NCI-H510A treated with DMSO at 0.1 percent for 48 hours (cell line): ENCODE results near the gene ZNF446.
"Not testable (repeated sequence)": the region's sequence is repeated elsewhere in the genome, so short reads cannot be mapped to it uniquely, and the experiment has no call there.

Experiments
- DNase-seq: peaks from one replicate; lab custom pipeline; 2025; lab: John Stamatoyannopoulos, UW

ZNF446 gene

DNA sequence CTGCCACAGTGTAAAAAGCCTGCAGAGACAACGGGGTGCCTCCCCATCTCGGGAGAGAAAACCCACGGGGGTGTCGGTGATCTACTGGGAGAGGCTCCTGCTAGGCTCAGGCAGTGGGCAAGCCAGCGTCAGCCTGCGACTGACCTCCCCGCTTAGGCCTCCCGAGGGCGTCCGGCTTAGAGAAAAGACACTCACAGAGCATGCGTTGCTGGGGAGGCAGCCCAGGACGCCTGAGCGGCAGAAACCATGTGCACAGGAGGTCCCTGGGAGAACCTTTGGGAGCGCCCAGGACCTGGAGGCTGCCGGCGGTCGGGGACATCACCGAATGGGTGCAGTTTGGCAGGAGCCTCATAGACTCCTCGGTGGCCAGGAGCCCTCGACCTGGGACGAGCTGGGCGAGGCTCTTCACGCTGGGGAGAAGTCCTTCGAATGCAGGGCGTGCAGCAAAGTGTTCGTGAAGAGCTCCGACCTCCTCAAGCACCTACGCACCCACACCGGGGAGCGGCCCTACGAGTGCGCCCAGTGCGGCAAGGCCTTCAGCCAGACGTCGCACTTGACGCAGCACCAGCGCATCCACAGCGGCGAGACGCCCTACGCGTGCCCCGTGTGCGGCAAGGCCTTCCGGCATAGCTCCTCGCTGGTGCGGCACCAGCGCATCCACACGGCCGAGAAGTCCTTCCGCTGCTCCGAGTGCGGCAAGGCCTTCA lies 5.2 kb upstream of the ZNF446 start:
- not testable (repeated sequence) for DNase-seq

- DNase-seq: no peak
Observed at GRCh38 chr19:58471736-58472135, 4.4 kb upstream of the ZNF446 start.

- no peak for DNase-seq
Observed at GRCh38 chr19:58473775-58474174, 2.4 kb upstream of the ZNF446 start.

DNA sequence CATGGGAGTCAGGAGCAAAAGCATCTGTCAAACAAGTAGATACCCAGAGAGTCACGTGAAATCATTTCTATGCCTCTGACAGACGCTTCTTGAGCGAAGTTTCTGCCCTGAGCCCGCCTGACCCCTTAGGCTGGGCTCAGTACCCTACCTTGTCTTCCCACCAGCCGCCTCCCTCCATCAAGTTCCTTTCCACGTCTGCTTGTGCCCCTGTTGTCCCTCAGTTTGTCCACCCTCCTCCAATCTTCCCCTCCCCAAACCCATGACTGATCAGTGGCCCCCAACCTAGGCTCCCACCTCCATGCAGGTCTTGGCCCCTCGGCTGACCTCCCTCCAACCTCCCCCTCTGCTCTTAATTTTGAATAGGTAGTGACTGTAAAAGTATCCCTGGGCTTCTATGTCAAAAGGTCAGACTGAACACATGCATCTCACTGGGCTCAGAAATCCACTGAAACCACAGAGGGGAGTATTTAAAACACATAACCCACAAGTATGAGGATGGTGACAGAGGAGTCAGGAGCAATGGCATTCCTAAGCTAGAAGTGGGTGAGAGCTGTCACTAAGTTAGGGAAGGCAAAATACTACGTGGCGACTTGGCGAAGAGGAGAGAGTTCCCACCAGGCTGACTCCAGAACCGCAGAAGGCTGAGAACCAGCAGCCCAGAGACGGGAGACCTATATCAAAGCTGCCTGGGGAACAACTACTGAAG lies 1.7 kb upstream of the ZNF446 start:
- DNase-seq: no peak

DNA sequence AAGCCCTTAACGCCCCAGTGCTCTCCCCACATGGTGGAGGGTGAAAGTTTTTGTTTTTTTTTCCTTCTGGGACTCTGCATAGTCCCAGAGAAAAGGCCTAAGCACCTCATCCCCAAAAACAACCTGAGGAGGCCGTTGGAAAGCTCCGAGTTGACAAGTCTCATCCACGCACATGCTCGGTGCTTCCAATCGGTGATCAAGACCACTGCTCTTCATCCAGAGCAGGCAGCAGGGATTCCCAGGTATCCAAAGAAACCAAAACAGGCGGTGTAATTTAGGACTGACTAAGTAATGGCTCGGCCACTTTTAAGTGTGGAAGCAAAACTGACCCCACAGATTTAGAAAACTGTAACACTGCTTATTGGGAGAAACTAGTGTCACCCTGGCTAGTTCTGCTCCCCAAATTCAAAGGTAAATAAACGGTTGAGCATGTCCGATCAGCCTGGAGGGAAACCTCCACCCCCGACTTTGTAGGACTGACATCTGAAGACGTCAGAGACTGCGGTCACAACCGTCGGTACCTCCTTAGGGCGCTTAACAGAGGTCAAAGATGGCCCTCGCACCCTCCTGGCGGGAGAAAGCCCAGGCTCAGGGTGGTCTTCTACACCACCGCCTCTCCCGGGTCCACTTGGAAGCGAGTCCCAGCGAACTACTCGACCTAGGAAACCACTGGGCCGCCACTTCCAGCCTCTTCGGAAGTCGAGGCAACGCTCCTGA lies 997 bp upstream of the ZNF446 start:
- DNase-seq: no peak

GRCh38 chr19:58476498-58477015 lies 405 bp downstream of the ZNF446 start:
- peak; percentile 2 for DNase-seq

GRCh38 chr19:58477130-58477529 lies 978 bp downstream of the ZNF446 start:
- DNase-seq: no peak

DNA sequence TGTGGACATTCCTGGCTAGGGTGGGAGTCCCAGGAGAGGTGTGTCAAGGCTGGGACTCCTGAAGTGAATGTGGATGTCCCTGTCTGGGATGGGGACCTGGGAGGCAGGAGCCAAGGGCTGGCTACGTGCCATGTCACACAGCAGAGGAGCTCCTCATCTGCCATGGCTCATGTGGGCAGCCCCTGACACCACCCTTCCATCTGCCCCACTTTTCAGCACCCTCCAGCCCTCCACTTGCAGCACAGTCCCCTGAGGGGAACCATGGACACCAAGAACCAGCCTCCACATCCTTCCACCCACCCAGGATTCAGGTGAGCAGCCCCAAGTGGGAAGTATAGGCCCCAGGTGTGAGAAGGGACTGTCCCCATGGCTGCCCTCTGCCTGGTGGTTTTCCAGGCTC lies 1.7 kb downstream of the ZNF446 start:
- DNase-seq: no peak

DNA sequence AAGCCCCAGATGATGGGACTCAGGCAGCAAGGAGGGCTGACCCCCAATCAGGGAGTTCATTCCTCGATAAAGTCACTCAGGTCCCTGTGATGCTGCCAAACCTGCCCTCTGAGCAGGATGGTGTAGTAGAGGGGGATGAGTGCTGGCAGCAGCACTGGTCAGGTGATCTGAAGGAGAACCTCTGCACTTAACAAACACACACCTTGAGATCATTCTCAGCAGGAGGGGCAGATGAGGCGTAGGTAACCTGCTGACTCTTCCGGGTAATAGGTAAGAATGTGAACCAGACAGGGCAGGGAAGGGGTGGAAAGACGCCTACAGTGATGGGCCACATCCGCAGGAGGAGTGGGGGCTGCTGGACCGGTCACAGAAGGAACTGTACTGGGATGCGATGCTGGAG lies 3.2 kb downstream of the ZNF446 start:
- DNase-seq: no peak

GRCh38 chr19:58479736-58480480 lies 3.8 kb downstream of the ZNF446 start:
- DNase-seq: no peak

- DNase-seq: no peak
Observed at GRCh38 chr19:58480481-58480830, 4.3 kb downstream of the ZNF446 start.

- DNase-seq: no peak
Observed at GRCh38 chr19:58480831-58481230, 4.7 kb downstream of the ZNF446 start.

DNA sequence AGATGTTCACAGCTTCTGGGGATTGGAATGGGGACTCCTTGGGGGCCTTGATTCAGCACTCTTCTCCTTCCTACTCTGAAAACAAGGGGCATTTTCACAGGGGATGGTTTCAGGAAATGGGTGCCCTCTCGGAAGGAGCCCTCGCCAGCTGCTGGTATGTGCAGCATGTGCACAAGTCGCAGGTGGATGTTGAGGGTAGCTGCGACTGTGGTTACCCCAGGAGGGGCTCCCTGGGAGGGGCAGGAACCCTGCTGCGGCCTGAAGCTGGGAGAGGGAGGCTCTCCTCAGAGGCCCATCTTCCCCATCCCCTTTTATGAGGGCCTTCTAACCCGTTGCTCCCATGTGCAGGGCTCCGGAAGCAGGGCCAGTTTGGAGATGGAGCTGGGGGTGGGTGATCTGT lies 6.2 kb downstream of the ZNF446 start:
- DNase-seq: no peak

- no peak for DNase-seq
Observed at GRCh38 chr19:58483776-58484175, 7.6 kb downstream of the ZNF446 start.

- not testable (repeated sequence) for DNase-seq
Observed at GRCh38 chr19:58484349-58484748, 8.2 kb downstream of the ZNF446 start.

DNA sequence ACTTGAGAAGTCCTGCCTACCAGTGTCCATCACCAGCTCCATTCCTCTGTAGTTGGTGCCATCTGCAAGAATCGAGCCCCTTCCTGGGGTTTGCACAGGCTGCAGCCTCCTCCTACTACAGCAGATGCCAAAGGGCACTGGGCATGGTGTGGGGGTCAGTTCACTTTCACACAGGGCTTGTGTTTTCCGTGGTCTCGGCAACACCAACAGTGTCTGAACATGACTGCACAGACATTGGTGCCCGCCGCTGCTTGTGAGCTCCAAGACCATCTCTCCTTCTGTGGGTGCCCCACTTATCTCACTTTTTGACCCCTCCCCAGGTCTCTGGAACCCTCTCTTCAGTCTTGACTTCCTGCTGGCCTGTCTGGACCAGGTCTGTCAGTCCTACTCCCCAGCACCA lies 15.2 kb downstream of the ZNF446 start:
- DNase-seq: no peak

DNA sequence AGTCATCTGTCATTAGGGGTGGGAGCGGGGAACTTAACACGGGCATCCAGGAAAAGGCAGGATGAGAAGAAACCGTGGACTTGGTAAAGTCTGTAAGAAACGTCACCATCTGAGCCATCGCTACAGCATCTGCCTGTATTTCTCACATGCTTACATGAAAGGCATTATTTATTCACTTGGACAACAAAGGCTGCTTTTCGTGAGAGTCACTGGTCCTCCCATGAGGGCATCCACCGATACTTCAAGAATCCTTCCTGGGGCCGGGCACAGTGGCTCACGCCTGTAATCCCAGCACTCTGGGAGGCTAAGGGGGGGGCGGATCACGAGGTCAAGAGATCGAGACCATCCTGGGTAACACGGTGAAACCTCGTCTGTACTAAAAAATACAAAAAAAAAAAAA lies 16.1 kb downstream of the ZNF446 start:
- DNase-seq: no peak

- DNase-seq: no peak
Observed at GRCh38 chr19:58497634-58498170, 21.6 kb downstream of the ZNF446 start.

GRCh38 chr19:58498316-58499020 lies 22.3 kb downstream of the ZNF446 start:
- DNase-seq: no peak

- peak; percentile 59 for DNase-seq
Observed at GRCh38 chr19:58499021-58499927, 23.1 kb downstream of the ZNF446 start.
